ENCODE data around the gene DNM3. TPM values are rescaled to one million over a fixed set of nuclear protein-coding genes. Genes with fewer than 3 reads are reported as not detected.
A peak's percentile ranks its signal among the peaks of the same experiment; 100 is the strongest.

DNM3 gene
- polyA plus RNA-seq, 3 donors: 4.1 to 6.3 (median 4.4) TPM

DNA sequence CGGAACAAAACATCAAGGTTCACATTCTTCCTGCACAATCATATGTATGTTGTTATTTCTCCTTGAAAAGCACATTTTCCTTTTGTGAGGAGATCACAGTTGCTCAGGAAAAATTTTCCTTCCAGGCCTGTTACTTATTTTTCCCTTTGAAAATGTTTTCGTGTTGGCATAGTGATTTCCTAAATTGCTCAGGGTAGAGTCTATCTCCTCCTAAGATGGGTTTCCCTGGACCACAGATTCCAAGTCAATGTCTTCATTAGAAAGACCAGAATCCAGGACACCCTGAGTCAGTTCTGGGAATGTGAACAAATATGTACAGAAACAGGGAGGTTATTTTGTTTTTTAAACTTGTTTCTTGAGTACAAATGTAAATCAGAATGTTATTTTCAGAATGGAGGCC is 484.8 kb downstream of the DNM3 start:
- no peak for DNase-seq

DNA sequence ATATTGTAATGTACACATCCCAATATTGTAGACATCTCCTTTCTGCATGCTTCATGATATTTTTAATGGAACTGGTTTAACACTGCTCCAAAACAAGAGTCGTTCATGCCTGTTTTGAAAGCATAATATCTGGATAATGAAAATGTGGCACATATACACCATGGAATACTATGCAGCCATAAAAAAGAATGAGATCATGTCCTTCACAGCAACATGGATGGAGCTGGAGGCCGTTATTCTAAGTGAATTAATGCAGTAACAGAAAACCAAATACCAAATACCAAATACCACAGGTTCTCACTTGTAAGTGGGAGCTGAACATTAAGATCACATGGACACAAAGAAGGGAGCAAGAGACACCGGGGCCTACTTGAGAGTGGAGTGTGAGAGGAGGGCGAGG is 487.0 kb downstream of the DNM3 start:
- DNase-seq: no peak

DNA sequence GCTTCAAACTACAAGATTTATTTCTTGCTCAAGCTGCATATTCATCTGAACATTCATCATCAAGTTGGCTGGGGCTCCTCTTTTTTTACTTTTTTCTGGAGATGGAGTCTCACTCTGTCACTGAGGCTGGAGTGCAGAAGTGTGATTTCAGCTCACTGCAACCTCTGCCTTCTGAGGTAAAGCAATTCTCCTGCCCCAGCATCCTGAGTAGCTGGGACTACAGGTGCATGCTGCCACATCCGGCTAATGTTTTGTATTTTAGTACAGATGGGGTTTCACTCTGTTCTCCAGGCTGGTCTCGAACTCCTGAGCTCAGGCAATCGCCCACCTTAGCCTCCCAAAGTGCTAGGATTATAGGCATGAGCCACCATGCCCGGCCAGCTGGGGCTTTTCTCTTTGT is 490.9 kb downstream of the DNM3 start:
- no peak for DNase-seq

DNA sequence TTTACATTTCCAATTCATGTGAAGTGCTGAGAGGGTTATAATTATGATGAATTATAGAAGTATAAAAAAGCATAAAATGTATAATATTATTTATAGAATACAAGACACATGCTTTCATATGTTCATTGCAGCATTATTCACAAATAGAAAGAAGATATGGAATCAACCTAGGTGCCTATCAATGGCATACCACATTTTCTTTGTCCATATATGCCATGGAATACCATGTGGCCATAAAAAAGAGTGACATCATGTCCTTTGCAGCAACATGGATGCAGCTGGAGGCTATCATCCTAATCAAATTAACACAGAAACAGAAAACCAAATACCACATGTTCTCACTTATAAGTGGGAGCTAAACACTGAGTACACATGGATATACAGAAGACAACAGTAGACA is 494.1 kb downstream of the DNM3 start:
- DNase-seq: no peak

DNA sequence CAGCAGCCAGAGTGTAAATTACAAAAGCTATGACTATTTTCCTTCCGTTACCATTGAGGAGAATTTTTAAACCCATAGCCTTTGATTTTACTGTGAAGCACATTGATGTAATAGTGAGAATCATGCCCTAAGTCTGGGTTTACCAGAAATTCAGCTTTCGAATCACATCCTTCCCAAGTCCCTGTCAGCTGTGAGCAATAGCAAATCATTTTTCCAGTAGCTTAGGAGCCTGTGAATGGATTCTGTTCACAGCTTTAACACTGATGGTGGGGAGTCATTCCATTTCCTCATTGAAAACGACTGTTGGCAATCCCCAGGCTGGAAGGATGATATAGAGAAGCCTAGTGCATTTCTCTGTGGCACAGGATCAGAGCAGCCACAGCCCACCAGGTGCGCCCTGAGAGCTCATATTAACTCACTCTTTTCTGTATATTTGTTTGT is 497.0 kb downstream of the DNM3 start:
- no peak for DNase-seq

DNA sequence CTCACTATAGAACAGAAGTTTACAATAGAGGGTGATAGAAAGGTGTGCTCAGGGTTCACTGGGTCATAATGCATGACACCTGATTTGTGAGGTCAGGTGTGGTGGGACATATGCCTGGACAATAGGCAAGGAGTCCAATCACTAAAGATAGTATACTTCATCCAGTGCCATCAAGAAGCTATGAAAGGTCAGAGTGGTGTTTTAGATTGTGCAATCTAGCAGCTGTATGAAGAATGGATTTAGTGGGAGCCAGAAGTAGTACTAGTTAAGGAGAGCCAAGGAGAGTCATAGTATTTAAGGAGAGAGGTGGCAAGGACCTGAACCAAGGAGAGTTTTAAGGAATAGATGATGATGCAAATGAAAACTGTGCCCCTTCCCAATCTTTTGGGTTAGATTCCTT is 498.5 kb downstream of the DNM3 start:
- DNase-seq: no peak

DNA sequence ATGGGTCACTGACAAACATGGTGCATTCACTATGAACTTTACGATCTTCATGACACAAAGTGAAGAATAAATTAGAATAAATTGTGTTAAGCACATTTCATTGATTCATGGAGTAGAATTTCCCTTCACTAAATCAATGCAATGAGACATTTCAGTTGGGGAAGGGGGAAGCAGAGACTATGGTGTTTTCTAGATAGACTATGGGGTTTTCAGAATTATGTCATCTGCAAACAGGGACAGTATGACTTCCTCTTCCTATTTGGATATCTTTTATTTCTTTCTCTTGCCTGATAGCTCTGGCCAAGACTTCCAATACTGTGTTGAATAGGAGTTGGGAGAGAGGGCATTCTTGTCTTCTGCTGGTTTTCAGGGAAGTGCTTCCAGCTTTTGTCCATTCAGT is 499.2 kb downstream of the DNM3 start:
- DNase-seq: no peak

DNA sequence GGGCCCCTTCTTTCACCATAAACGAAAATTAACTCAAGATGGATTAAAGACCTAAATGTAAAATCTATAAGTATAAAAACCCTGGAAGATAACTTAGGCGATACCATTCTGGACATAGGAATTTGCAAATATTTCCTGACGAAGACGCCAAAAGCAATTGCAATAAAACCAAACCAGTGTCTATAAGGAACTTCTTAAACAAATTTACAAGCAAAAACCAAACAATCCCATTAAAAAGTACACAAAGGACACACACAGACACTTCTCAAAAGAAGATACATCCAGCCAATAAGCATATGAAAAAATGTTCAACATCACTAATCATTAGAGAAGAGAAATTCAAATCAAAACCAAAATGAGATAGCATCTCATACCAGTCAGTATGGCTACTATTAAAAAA is 500.4 kb downstream of the DNM3 start:
- DNase-seq: no peak

DNA sequence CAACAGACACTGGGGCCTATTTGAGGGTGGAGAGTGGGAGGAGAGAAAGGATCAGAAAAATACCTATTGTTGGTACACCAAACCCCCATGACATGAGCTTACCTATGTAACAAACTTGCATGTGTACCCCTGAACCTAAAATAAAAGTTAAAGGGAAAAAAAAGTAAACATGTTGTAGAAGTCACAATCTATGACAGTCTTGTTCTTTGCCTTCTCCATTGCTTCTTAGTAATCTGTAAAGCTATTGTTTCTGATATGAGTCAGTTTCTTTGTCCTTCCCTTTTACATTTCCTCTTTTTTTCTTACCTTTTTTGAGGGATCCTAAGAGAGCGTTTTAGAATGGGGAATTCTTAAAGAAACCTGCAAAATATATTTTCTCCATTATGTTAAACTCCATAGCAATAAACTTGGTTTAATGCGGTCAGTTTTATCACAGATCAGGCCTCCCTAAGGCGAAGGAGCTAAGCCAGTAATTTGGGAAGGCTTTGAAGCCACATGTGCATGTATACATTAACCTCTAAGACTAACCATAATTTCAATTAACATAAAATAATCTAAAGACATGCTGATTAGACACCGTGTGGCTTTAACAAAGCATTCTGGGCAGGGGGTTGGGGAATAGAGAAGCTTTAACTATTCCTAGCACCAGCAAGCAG is 501.4 kb downstream of the DNM3 start:
- DNase-seq: no peak

DNA sequence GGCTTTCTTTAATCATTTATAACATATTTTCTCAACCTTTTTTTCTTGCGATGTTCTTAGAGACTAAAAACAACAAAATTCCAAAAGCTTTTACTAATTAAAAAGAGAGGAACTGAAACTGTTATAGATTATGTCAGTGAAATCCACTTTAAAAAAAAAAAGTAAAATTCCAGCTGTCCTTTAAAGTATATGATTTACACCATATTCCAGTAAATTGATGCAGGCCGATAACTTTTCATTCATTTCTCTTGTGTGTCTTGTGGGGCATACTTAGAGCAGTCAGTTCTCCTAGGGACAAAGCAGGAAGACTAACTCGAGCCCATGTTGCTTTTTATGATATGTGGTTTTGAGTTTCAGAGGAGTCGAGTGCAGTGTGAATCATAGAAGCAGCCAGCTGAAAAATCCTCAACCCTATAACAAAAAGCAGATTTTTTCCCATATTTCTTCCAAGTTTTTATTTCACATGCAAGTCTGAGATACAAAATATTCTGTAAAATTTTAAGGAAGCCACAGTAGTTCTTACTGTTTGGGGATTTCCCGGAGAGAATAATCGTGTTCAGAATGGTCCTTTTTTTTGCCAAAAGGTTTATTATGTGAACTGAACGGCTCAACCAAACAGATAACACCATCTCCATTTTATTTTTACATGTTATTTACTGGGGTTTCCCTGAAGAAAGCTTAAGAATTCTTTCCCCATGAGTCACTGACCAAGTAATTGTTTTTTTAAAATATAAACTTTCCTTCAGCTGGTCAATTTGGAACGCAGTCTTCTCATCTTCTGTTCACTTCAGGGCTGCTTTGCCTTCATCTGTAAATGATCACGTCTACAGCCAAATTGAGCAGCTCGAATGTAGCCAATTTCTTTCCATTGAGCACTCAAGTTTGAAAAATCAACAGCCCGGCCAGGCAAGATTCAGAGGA is 502.2 kb downstream of the DNM3 start:
- no peak for DNase-seq

DNA sequence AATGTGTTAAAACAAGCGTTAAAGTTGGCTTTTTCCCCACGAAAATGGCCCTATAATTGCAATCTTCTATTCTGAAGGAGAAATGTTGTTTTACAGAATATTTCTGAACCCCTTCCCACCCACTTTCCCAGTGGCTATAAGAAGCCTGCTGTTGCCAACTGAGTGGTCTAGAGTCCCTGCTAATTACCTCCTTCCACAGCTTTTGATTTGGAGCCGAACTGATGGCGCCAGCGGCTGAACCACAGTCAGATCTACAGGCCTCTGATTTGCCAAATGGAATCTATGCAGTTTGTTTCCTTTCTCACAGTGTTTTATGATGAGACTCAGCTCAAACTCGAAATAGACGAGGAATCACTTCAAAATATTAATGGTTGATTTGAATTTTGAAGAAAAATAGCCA is 503.1 kb downstream of the DNM3 start:
- DNase-seq: no peak

DNA sequence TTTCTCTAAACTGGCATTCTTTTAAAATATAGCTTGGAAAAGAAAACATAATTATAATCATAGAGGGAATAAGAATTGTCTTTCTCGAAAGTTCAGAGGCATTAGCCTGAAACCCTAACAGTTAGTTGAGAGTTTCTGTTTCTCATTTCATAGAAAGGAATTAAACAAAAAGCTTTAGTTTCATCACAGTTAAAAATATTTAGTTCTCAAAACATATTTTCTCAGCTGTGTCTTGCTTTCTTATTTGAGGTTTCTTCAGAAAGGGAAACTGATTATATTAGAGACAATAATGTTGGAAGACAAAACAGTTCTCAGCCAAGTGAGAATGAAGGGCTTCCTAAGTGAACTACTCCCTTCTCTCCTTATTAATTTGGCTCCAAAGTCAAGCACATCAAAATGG is 503.8 kb downstream of the DNM3 start:
- no peak for DNase-seq

DNA sequence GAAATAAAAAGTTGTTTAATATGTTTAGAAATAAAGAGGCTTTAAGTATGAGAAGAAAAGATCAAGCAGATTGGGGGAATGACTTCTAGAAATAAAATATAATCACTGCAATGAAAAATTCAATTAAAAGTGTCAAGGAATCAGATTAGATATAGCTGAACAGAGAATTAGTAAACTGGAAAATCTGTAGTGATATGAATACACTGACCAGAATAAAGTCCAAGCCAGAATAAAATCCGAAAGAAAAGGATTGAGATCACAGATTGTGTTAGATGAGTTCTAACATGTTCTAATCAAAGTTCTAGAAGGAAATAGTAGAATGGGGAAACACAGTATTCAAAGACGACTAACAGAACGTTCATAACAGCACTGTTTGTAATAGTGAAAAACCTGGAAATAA is 506.1 kb downstream of the DNM3 start:
- no peak for DNase-seq

DNA sequence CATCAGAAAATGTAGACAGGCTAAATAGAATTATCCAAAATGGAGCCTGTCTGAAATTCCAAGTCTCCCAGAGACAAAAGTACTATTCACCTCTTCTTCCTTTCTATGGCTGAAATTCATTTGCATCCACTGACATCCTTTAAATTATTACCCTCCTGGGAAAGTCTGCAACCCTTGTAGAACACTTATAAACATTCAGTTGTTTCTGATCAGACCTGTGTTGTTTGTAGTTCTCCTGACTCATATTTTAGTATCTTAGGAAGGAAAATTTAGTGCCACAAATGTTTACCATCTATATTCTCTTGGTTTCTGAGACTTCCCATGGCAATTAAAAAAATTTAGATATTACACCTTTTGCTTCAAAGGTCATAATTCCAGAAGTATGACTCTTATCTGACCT is 509.6 kb downstream of the DNM3 start:
- no peak for DNase-seq

DNA sequence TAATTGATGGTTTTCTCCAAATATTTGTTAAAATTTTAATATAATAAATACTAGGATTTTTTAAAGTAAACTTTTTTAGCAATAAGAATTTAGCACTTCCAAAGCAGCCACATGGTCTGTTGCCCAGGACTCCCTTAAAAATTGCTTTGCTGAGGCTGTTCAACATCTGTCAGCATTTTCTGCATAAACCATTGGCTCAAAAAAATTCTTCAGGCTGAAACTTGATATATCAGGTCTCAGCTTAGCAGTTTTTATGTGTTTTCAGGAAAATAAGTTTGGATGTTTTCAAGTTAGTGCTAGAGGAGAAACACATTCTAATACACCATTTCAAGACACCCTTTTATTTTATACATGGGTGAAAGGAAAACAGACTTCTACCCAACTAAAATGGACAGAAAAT is 510.0 kb downstream of the DNM3 start:
- DNase-seq: peak; percentile 71

DNA sequence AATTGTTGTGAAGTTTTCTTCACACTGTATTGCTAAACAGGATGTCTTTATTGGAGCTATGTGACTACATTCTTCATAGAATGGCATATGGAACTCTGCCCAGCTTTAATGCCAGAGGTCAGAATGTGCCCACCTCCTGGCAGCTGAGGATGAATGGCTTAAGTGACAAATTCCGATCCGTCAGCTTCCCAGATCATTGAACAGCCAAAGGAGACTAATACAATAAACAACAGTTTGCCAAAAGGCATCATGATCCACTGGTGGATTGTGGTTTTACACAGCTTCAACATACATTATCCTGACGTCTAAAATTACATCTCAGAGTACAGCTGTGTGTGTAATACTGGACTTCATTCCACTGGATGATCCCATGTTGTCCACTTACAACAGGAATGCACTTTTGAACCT is 510.5 kb downstream of the DNM3 start:
- DNase-seq: peak; percentile 55

DNA sequence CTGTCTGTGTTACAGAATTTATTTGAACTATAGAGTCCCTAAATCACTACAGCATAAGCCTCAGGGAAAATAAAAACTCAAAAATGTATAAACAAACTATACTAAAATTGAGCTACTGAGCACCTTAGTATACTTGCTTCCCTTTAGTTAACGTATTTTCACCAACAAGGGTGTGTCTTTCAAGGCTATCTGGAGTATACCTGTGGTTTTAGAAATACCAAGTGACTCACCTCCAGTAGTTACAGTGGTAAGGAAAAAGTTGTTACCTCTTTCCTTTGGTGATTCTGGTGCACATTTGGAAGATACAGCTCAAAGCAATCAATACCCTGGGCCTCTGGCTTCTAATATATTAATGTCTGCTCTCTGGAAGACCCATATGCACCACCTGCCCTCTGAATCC is 511.1 kb downstream of the DNM3 start:
- DNase-seq: no peak

DNA sequence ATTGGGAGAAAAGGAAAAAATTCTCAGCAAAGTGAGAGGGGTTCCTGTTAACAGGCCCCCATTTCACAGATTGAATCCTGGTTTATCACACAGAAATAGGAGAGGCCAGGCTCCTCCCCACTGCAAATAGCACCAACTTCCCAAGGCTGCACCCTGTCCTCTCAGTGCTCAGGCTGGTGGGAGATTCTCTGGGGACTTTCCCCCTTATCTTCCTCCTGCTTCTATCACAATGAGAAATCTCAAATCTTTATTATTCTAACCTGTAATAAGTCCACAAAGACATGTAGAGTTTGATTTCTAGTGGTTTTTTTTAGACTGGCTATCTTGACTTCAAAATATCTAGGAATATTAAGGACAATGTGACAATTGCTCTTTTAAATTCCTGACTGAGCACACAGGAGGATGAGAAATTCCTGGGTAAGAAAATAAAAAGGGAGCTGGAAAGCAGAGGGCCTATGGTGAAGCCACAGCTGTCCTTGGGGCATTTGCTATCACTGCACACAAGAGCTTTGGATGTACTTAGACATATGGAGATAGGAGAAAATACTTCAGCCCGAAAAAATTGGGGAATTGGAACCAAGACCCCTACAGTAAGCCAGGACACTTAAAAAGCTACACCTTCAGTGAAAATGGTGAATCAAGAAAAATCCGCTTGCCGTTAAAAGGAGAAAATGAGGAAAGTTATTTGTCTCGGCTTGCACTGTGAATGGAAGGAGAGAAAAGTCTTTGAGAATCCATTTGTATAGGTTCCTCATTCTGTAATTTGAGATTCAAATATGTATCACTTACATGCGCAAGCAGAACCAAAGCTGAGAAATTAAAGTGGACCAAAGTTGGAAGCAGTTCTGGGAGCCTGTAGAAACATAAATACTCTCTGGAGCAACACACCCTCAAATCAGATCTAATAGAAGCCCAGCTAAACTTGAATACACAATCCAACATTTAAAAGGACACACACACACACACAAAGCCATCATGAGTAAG is 513.3 kb downstream of the DNM3 start:
- DNase-seq: no peak

DNA sequence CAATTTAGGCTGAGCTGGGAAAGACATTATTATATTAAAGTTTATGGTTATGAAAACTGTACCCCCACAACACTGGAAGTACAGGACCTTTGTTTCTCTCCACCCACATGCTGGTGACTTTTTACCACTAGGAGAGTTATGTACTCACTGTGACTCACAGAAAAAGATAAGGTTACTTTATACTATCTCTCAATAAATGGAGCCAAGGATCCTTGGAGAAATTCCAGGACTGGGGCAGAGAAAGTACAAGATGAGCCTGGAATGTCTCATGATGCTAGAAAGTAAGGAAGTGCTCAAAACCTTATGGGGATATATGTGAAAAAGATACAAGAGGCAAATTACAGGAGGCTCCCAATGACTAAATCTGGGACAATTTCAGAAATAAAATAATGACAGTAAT is 515.3 kb downstream of the DNM3 start:
- no peak for DNase-seq

DNA sequence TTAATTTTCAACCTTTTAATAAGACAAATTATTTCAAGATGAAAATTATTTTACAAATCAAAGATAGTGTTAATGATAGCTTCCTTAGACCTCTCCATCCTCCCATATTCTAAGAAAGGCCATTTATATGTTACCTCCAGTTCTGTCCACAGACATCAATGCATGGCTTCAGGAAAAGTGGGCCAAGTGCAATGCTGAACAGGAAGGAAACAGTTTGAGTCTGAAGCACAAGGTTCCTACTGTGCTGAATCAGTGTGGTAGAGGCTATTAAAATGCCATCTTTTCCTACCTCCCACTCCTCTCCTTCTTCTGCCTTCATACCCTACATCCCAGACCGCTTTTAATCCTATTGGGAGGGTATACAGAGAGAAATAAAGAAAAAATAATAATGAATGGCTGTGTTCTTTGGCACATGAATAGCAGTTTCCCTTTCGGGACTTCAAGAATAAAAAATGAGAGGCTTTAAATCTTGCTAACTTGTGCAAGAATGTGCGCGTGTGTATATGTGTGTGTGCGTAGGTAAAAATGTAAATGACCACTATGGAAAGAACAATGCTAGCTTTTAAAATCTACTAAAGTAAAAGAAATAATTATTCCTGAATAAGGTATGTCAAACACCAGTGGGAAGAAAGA is 516.6 kb downstream of the DNM3 start:
- no peak for DNase-seq

DNA sequence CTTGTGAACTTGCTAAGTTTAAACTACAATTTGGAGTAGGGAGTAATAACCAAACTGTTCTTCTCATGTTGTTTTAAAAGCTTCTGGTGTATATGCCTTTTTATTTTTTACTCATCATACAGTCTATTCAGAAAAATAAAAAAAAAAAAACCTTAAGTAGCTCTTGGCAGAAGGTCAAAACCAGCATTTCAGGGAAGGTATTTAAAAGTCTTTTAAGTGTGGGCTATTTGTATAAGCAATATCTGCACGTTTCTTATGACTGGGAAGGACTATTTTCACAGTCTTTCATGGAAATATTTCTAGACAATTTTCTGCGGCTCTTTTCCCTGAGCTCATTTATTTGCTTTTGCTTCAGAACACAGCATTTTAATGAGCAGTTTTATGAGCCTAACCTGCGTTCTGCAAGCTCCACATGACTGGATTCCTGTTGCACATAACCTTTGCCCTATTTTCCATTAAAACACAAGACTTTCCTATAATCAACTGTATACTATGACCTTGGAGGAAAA is 518.2 kb downstream of the DNM3 start:
- DNase-seq: peak; percentile 80

DNA sequence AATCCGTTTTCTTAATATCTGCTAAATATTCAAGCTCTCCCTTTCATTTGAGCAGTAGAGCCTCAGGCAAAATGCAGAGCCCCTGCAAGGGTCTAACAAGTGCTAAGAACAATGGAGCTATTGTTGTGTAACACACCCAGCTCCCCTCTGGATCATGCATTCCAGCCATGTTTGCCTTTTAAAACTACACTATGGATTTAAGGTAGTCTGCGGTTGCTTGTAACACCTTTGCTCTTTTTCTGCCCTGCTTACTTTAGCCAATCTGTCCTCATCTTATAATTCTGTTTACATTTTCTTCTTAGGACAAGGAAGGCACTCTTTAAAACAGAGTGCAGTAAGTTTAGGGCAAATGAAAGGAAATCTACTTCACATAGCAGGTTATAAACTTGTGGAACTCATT is 519.2 kb downstream of the DNM3 start:
- DNase-seq: no peak

Measured in renal pelvis (tissue), 4 donors.